Hepatocyte (in vitro differentiated cells): ENCODE results near the gene NACA2.

ENCODE experiments used
- EZH2 ChIP-seq: fragments of 200-600 bp; sonication (generic); IDR thresholded peaks from 2 replicates; pipeline ENCODE4 v1.6.1; 2016; ENCODE audit warnings: antibody characterized with exemption, mild to moderate bottlenecking, borderline replicate concordance
- EZH2phosphoT487 ChIP-seq: fragments of 200-600 bp; sonication (generic); IDR thresholded peaks from one replicate; pipeline ENCODE4 v1.6.1; 2018; ENCODE audit warnings: antibody characterized with exemption, mild to moderate bottlenecking, low read depth, moderate library complexity; ENCODE audit not compliant: unreplicated experiment, severe bottlenecking
- TF ChIP-seq, protein P1 (sequence below): fragments of 200-600 bp; sonication (generic); IDR thresholded peaks from 2 replicates; pipeline ENCODE4 v1.5.1; 2016; ENCODE audit warnings: antibody characterized with exemption, mild to moderate bottlenecking; ENCODE audit not compliant: poor library complexity

DNA sequence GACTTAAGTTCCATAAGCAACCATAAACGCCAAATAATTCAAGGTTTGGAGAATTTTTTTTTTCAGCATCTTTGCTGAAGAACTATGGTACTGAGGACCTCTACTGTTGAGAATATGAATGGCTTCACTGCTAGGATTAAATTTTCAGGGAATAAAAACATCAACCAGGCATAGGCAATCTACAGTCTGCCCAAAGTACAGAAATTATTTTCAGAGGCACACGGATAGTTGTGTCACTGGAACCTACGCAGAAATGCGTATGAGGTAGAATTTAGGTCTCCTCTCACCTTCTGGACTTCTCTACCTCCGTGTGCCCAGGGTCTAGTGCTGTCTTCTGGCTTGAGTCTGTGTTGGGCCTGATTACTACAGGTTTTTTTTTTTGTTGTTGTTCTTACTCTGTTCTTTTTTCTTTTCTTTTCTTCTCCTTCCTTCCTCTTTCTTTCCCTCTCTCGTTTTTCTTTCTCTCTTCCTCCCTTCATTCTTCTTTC lies 39.7 kb downstream of the NACA2 start:
- TF ChIP-seq, protein P1, sequence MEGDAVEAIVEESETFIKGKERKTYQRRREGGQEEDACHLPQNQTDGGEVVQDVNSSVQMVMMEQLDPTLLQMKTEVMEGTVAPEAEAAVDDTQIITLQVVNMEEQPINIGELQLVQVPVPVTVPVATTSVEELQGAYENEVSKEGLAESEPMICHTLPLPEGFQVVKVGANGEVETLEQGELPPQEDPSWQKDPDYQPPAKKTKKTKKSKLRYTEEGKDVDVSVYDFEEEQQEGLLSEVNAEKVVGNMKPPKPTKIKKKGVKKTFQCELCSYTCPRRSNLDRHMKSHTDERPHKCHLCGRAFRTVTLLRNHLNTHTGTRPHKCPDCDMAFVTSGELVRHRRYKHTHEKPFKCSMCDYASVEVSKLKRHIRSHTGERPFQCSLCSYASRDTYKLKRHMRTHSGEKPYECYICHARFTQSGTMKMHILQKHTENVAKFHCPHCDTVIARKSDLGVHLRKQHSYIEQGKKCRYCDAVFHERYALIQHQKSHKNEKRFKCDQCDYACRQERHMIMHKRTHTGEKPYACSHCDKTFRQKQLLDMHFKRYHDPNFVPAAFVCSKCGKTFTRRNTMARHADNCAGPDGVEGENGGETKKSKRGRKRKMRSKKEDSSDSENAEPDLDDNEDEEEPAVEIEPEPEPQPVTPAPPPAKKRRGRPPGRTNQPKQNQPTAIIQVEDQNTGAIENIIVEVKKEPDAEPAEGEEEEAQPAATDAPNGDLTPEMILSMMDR: peak; percentile 94
- TF ChIP-seq EZH2 (no peak), EZH2phosphoT487 (no peak)
